ENCODE measurements around the gene PLA2G2E.

DNA sequence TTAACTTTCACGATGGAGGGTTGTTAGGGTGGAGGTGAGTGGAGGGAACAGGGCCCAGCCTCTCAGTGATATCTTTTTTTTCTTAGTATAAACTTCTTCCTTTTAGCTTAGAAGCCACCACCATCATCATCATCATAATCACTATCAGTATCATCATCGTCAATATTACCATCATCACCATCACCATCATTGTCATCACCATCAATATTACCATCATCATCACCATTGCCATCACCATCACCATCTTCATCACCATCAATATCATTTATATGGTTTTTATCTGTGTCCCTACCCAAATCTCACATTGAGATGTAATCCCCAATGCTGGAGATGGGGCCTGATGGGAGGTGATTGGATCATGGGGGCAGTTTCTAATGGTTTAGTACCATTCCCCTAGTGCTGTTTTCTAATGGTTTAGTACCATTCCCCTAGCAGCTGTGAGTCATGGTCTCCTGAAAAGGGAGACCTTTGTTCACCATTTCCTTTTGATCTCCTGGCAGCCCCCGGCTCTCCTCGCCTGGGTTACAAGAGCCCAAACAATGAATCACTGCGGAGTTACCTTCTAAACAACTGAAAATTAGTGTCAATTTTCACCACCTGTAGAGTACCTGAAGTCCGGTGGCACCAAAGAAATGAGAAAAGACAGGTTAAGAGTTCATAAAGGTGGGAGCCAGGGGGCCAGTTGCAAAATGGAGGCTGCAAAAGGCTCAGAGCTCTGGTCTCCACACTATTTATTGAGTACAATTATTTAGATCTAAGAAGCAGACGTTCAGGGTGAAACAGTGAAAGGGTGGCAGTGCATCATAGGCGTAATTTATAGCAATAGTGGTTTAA is 3.1 kb upstream of the PLA2G2E start:
- TF ChIP-seq, protein P1, sequence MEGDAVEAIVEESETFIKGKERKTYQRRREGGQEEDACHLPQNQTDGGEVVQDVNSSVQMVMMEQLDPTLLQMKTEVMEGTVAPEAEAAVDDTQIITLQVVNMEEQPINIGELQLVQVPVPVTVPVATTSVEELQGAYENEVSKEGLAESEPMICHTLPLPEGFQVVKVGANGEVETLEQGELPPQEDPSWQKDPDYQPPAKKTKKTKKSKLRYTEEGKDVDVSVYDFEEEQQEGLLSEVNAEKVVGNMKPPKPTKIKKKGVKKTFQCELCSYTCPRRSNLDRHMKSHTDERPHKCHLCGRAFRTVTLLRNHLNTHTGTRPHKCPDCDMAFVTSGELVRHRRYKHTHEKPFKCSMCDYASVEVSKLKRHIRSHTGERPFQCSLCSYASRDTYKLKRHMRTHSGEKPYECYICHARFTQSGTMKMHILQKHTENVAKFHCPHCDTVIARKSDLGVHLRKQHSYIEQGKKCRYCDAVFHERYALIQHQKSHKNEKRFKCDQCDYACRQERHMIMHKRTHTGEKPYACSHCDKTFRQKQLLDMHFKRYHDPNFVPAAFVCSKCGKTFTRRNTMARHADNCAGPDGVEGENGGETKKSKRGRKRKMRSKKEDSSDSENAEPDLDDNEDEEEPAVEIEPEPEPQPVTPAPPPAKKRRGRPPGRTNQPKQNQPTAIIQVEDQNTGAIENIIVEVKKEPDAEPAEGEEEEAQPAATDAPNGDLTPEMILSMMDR (conservative IDR thresholded peaks at IDR 0.05 in 1 of 2, IDR thresholded peaks at IDR 0.05 in 1 of 2; ENCODE audit: low read depth in 1 of 2, low read length in 2 of 2), result no peak
- TF ChIP-seq EZH2 (IDR thresholded peaks at IDR 0.05; ENCODE audit: low read length, missing control alignments), result no peak
